H9 (cell line): ENCODE data around the gene PRICKLE3. TPM values are rescaled to one million over a fixed set of nuclear protein-coding genes. Genes with fewer than 3 reads are reported as not detected.
"Not testable (repeated sequence)": the region's sequence is repeated elsewhere in the genome, so short reads cannot be mapped to it uniquely, and the experiment has no call there.

ENCODE experiments used
- DNase-seq: peaks from one replicate; pipeline ENCODE4 v3.0.0-alpha.2; 2017
- H2AFZ ChIP-seq: one replicate; pipeline ENCODE4 v1.6.1; 2013; ENCODE audit warnings: mild to moderate bottlenecking, low read length, control low read depth, moderate library complexity
- H2AK5ac ChIP-seq: 2 replicates; pipeline ENCODE4 v1.6.1; 2013; ENCODE audit warnings: low read length, control low read depth, mixed read lengths; ENCODE audit not compliant: insufficient read length
- H2BK120ac ChIP-seq: one replicate; pipeline ENCODE4 v1.6.1; 2013; ENCODE audit warnings: low read depth, mild to moderate bottlenecking, low read length, control low read depth, inconsistent platforms; ENCODE audit not compliant: poor library complexity, severe bottlenecking
- H2BK12ac ChIP-seq: 2 replicates; pipeline ENCODE4 v1.6.1; 2013; ENCODE audit warnings: low read length, control low read depth, mixed read lengths, low read depth; ENCODE audit not compliant: insufficient read length
- H2BK15ac ChIP-seq: 2 replicates; pipeline ENCODE4 v1.6.1; 2013; ENCODE audit warnings: low read depth, low read length, control low read depth
- H2BK20ac ChIP-seq: one replicate; pipeline ENCODE4 v1.6.1; 2013; ENCODE audit warnings: low read depth, mild to moderate bottlenecking, low read length, control low read depth, inconsistent platforms; ENCODE audit not compliant: poor library complexity, severe bottlenecking
- H2BK5ac ChIP-seq: 2 replicates; pipeline ENCODE4 v1.6.1; 2013; ENCODE audit warnings: low read length, control low read depth, mixed read lengths; ENCODE audit not compliant: insufficient read length
- H3K14ac ChIP-seq: 2 replicates; pipeline ENCODE4 v1.6.1; 2013; ENCODE audit warnings: low read length, control low read depth; ENCODE audit not compliant: insufficient read depth
- H3K18ac ChIP-seq: 2 replicates; pipeline ENCODE4 v1.6.1; 2013; ENCODE audit warnings: low read depth, mild to moderate bottlenecking, mixed read lengths, low read length, control low read depth; ENCODE audit not compliant: insufficient read length
- H3K23ac ChIP-seq: 2 replicates; pipeline ENCODE4 v1.6.1; 2013; ENCODE audit warnings: low read length, control low read depth, mixed read lengths, low read depth; ENCODE audit not compliant: insufficient read length
- H3K23me2 ChIP-seq: 2 replicates; pipeline ENCODE4 v1.6.1; 2013; ENCODE audit warnings: low read depth, mild to moderate bottlenecking, mixed read lengths, low read length, control low read depth; ENCODE audit not compliant: insufficient read length, poor library complexity, severe bottlenecking
- H3K27ac ChIP-seq: 2 replicates; pipeline ENCODE4 v1.5.1; 2013; ENCODE audit warnings: low read length, control low read depth, mixed read lengths, low read depth; ENCODE audit not compliant: insufficient read length
- H3K27me3 ChIP-seq: 2 replicates; pipeline ENCODE4 v1.6.1; 2013; ENCODE audit warnings: low read length, control low read depth, inconsistent platforms; ENCODE audit not compliant: insufficient read depth
- H3K4ac ChIP-seq: 2 replicates; pipeline ENCODE4 v1.6.1; 2013; ENCODE audit warnings: low read depth, mild to moderate bottlenecking, control low read depth, inconsistent platforms, low read length, moderate library complexity
- H3K4me1 ChIP-seq: 2 replicates; pipeline ENCODE4 v1.6.1; 2013; ENCODE audit warnings: low read length, control low read depth, inconsistent platforms; ENCODE audit not compliant: insufficient read depth
- H3K4me2 ChIP-seq: 2 replicates; pipeline ENCODE4 v1.6.1; 2013; ENCODE audit warnings: low read length, control low read depth, mixed read lengths; ENCODE audit not compliant: insufficient read length, insufficient read depth
- H3K56ac ChIP-seq: 2 replicates; pipeline ENCODE4 v1.6.1; 2013; ENCODE audit warnings: low read depth, mild to moderate bottlenecking, mixed read lengths, low read length, control low read depth; ENCODE audit not compliant: insufficient read length
- H3K79me1 ChIP-seq: 2 replicates; pipeline ENCODE4 v1.6.1; 2013; ENCODE audit warnings: low read depth, mild to moderate bottlenecking, moderate library complexity, low read length, control low read depth, inconsistent platforms; ENCODE audit not compliant: insufficient read depth, poor library complexity, severe bottlenecking
- H3K79me2 ChIP-seq: 2 replicates; pipeline ENCODE4 v1.6.1; 2013; ENCODE audit warnings: low read length, control low read depth, inconsistent platforms; ENCODE audit not compliant: insufficient read depth
- H3K9ac ChIP-seq: 2 replicates; pipeline ENCODE4 v1.6.1; 2013; ENCODE audit warnings: low read length, control low read depth, mixed read lengths; ENCODE audit not compliant: insufficient read length; ENCODE audit errors: extremely low read depth
- H3K9me3 ChIP-seq: one replicate; pipeline ENCODE4 v1.6.1; 2013; ENCODE audit warnings: low read depth, low read length, inconsistent platforms; ENCODE audit not compliant: control insufficient read depth
- H3T11ph ChIP-seq: one replicate; pipeline ENCODE4 v1.6.1; 2013; ENCODE audit warnings: mild to moderate bottlenecking, low read length, control low read depth, inconsistent platforms
- H4K20me1 ChIP-seq: one replicate; pipeline ENCODE4 v1.6.1; 2013; ENCODE audit not compliant: control insufficient read depth, insufficient read length, insufficient read depth
- H4K5ac ChIP-seq: 2 replicates; pipeline ENCODE4 v1.6.1; 2013; ENCODE audit warnings: low read depth, mild to moderate bottlenecking, mixed read lengths, low read length, control low read depth; ENCODE audit not compliant: insufficient read length
- H4K8ac ChIP-seq: replicated peaks from 2 replicates; pipeline ENCODE4 v1.6.1; 2013; ENCODE audit warnings: low read length, control low read depth, mixed read lengths, low read depth; ENCODE audit not compliant: insufficient read length
- H4K91ac ChIP-seq: 2 replicates; pipeline ENCODE4 v1.6.1; 2013; ENCODE audit warnings: low read depth, mild to moderate bottlenecking, moderate library complexity, mixed read lengths, low read length, control low read depth; ENCODE audit not compliant: insufficient read length
- H3K27ac Mint-ChIP-seq, 3 experiments: 2 replicates in 2 of 3; 3 replicates in 1 of 3; pipeline ENCODE4 v1.8.0; 2020 to 2021; ENCODE audit warnings: mixed read lengths in 3 of 3, mild to moderate bottlenecking in 1 of 3, moderate library complexity in 1 of 3
- H3K27me3 Mint-ChIP-seq: 2 replicates; pipeline ENCODE4 v1.8.0; 2021; ENCODE audit warnings: low read depth, mild to moderate bottlenecking, moderate library complexity, mixed read lengths
- H3K36me3 Mint-ChIP-seq, 3 experiments: 2 replicates in 2 of 3; 3 replicates in 1 of 3; pipeline ENCODE4 v1.8.0; 2020 to 2021; ENCODE audit warnings: low read depth in 3 of 3, mixed read lengths in 3 of 3; ENCODE audit not compliant: insufficient read depth in 1 of 3
- H3K4me1 Mint-ChIP-seq, 2 experiments: 2 replicates each; pipeline ENCODE4 v1.8.0; 2020; ENCODE audit warnings: mixed read lengths in 2 of 2
- H3K4me3 Mint-ChIP-seq, 2 experiments: 2 replicates in 1 of 2; 3 replicates in 1 of 2; pipeline ENCODE4 v1.8.0; 2020 to 2021; ENCODE audit warnings: mild to moderate bottlenecking in 2 of 2, mixed read lengths in 2 of 2, moderate library complexity in 1 of 2
- H3K9me3 Mint-ChIP-seq, 2 experiments: 2 replicates in 1 of 2; 3 replicates in 1 of 2; pipeline ENCODE4 v1.8.0; 2020; ENCODE audit warnings: mild to moderate bottlenecking in 2 of 2, mixed read lengths in 2 of 2, moderate library complexity in 1 of 2
- CTCF ChIP-seq: fragments of 200-600 bp; sonication (generic); conservative IDR thresholded peaks from 3 replicates; pipeline ENCODE4 v1.8.0; 2021; ENCODE audit warnings: antibody characterized with exemption, mild to moderate bottlenecking
- WGBS: extraction: QIAGEN DNeasy Blood & Tissue Kit; methylation state at CpG from one replicate; pipeline ENCODE4 v1.1.7; 2013; ENCODE audit warnings: missing lambda C conversion rate, low lambda C conversion rate, mixed read lengths; ENCODE audit not compliant: insufficient read length; ENCODE audit errors: extremely low coverage; 5-methylcytosine and 5-hydroxymethylcytosine counted together
- total RNA-seq: library from RNA; stranded (reverse); gene quantifications from 2 replicates; pipeline ENCODE4 v1.2.1, GENCODE V29; 2021

Gene PRICKLE3
- total RNA-seq, 1 experiment from 2014 or later: 9.7 TPM

- Histone ChIP-seq H3K23me2 (no peaks in the 10 kb centered on the region), H2BK20ac (no peak overlapping the region)
- no peaks in the 10 kb centered on the region for H3K4me1 Mint-ChIP-seq
These were observed 56.7 kb downstream of the PRICKLE3 start for GRCh38 chrX:49129427-49129826.

DNA sequence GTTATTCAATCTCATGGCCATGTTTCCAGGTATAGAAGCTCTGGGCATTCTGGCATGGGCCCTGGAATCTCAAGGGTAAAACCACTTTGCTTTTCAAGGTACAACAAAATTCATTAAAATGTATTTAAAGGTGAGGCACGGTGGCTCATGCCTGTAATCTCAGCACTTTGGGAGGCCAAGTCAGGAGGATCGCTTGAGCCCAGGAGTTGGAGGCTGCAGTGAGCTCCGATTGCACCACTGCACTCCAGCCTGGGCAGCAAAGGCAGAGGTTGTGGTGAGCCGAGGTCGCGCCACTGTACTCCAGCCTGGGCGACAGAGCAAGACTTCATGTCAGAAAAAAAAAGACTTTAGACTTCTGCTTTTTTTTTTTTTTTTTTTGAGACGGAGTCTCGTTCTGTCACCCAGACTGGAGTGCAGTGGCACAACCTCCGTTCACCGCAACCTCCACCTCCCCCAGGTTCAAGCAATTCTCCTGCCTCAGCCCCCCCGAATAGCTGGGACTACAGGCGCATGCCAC lies 58.4 kb downstream of the PRICKLE3 start:
- H2BK15ac ChIP-seq, H4K8ac ChIP-seq, H3K9me3 ChIP-seq, H2AK5ac ChIP-seq, H2BK120ac ChIP-seq, DNase-seq, H3K4me2 ChIP-seq, H3K56ac ChIP-seq, H3K4me1 ChIP-seq, H3K23ac ChIP-seq, H3K4me1 Mint-ChIP-seq, H3K14ac ChIP-seq, H4K20me1 ChIP-seq, H3K4me3 Mint-ChIP-seq, H4K91ac ChIP-seq, H3K79me1 ChIP-seq, H2BK12ac ChIP-seq, H4K5ac ChIP-seq, H3K4ac ChIP-seq, H3K27ac Mint-ChIP-seq, H3K27me3 ChIP-seq, H2BK5ac ChIP-seq, H3K23me2 ChIP-seq, H2AFZ ChIP-seq, H3K27ac ChIP-seq, H2BK20ac ChIP-seq, H3K18ac ChIP-seq, H3K9ac ChIP-seq, H3K79me2 ChIP-seq, H3T11ph ChIP-seq, H3K27me3 Mint-ChIP-seq: not testable (repeated sequence)
- Mint-ChIP-seq H3K36me3 (peaks cover 3 to 12% (median 8%) of the 10 kb centered on the region in 3 experiments; a peak in 6 of 7 replicates), H3K9me3 (peaks cover 40 to 52% of the 10 kb centered on the region in 2 experiments)
- WGBS: no CpG with 5 or more reads among the region's 13 CpGs

More at GRCh38 chrX:49129427-49129826, 56.7 kb downstream of the PRICKLE3 start:
- Mint-ChIP-seq H3K36me3 (peaks cover 0 to 4% (median 0%) of the 10 kb centered on the region in 3 experiments; a peak in 2 of 7 replicates), H3K9me3 (peaks cover 33 to 44% of the 10 kb centered on the region in 2 experiments), H3K27ac (no peak overlapping the region), H3K27me3 (0 out of 2 replicates have a peak, but pooled peaks cover 2% of the 10 kb centered on the region), H3K4me3 (no peak overlapping the region)
- Histone ChIP-seq H2BK15ac (no peak overlapping the region), H3K79me2 (no peaks in the 10 kb centered on the region), H3K79me1 (no peaks in the 10 kb centered on the region), H2BK12ac (no peak overlapping the region), H4K8ac (no peak overlapping the region), H3K4me1 (no peaks in the 10 kb centered on the region), H3K18ac (no peak overlapping the region), H3K9ac (no peak overlapping the region), H3K56ac (no peak overlapping the region), H3K9me3 (no peaks in the 10 kb centered on the region), H3T11ph (no peak overlapping the region), H4K91ac (no peak overlapping the region), H3K27me3 (no peaks in the 10 kb centered on the region), H2BK5ac (no peak overlapping the region), H2BK120ac (no peak overlapping the region), H2AFZ (no peak overlapping the region), H3K23ac (no peak overlapping the region), H3K27ac (no peak overlapping the region), H3K14ac (no peak overlapping the region), H3K4me2 (no peak overlapping the region), H3K4ac (no peak overlapping the region), H4K20me1 (no peaks in the 10 kb centered on the region), H2AK5ac (no peak overlapping the region), H4K5ac (no peak overlapping the region)
- TF ChIP-seq CTCF: no peak
- WGBS: no CpG with 5 or more reads among the region's 4 CpGs
- no peak for DNase-seq
